Measurements from ENCODE around the gene ARMCX6.
"Not testable (repeated sequence)": the region's sequence is repeated elsewhere in the genome, so short reads cannot be mapped to it uniquely, and the experiment has no call there.

The ARMCX6 gene

GRCh38 chrX:101617211-101618191 lies at the start of gene ARMCX6:
Gene ARMCX6, minus strand, starts transcription at chrX:101618000. Its CDS starts 1,380 bp downstream, at chrX:101616620.
- in situ Hi-C loops (cut with MboI; ENCODE audit: low sequenced_read_pairs) = no loop called here

GRCh38 chrX:101659601-101660063 lies 41.8 kb upstream of the ARMCX6 start, which contains the start of gene ARMCX2:
Gene ARMCX2, minus strand, starts transcription at chrX:101659850. Its CDS starts 2,262 bp downstream, at chrX:101657588.
- in situ Hi-C loops (cut with MboI; ENCODE audit: low sequenced_read_pairs) = no loop called here

- in situ Hi-C loops (cut with MboI; ENCODE audit: low sequenced_read_pairs) = no loop called here
Observed at GRCh38 chrX:101658661-101659491, 41.1 kb upstream of the ARMCX6 start.

- in situ Hi-C loops (cut with MboI; ENCODE audit: low sequenced_read_pairs) = no loop called here
Observed at GRCh38 chrX:101657495-101657894, 39.7 kb upstream of the ARMCX6 start.

- in situ Hi-C loops (cut with MboI; ENCODE audit: low sequenced_read_pairs) = no loop called here
Observed at GRCh38 chrX:101656817-101657216, 39.0 kb upstream of the ARMCX6 start.

- in situ Hi-C loops (cut with MboI; ENCODE audit: low sequenced_read_pairs) = no loop called here
Observed at GRCh38 chrX:101655534-101655933, 37.7 kb upstream of the ARMCX6 start.

- in situ Hi-C loops (cut with MboI; ENCODE audit: low sequenced_read_pairs) = not testable (repeated sequence)
Observed at GRCh38 chrX:101647716-101648115, 29.9 kb upstream of the ARMCX6 start.

- in situ Hi-C loops (cut with MboI; ENCODE audit: low sequenced_read_pairs) = no loop called here
Observed at GRCh38 chrX:101642093-101642492, 24.3 kb upstream of the ARMCX6 start.

- in situ Hi-C loops (cut with MboI; ENCODE audit: low sequenced_read_pairs) = no loop called here
Observed at GRCh38 chrX:101639583-101639982, 21.8 kb upstream of the ARMCX6 start.

GRCh38 chrX:101619364-101619763 lies 1.6 kb upstream of the ARMCX6 start:
- in situ Hi-C loops (cut with MboI; ENCODE audit: low sequenced_read_pairs) = no loop called here

- in situ Hi-C loops (cut with MboI; ENCODE audit: low sequenced_read_pairs) = no loop called here
Observed at GRCh38 chrX:101605728-101606127, 12.1 kb downstream of the ARMCX6 start.

- in situ Hi-C loops (cut with MboI; ENCODE audit: low sequenced_read_pairs) = no loop called here
Observed at GRCh38 chrX:101605146-101605545, 12.7 kb downstream of the ARMCX6 start.

GRCh38 chrX:101602077-101602476 lies 15.7 kb downstream of the ARMCX6 start:
- in situ Hi-C loops (cut with MboI; ENCODE audit: low sequenced_read_pairs) = no loop called here

- in situ Hi-C loops (cut with MboI; ENCODE audit: low sequenced_read_pairs) = not testable (repeated sequence)
Observed at GRCh38 chrX:101599592-101599991, 18.2 kb downstream of the ARMCX6 start.

GRCh38 chrX:101595739-101596419 lies 21.9 kb downstream of the ARMCX6 start:
- in situ Hi-C loops (cut with MboI; ENCODE audit: low sequenced_read_pairs) = no loop called here

All from HL-60/S4 treated with phorbol 12-myristate 13-acetate at 8.2 ng/mL for 4 days and 3 days (cell line).